HCT116 (cell line): ENCODE data around the gene NCKAP5.

Source experiments
- EGR1 ChIP-seq: IDR thresholded peaks from 2 replicates; pipeline ENCODE4 v1.6.1; 2012; ENCODE audit warnings: low read depth
- EZH2 ChIP-seq: fragments of 200-600 bp; sonication (generic); IDR thresholded peaks from 2 replicates; pipeline ENCODE4 v1.6.1; 2017; ENCODE audit warnings: antibody characterized with exemption, mixed run types
- EZH2phosphoT487 ChIP-seq: fragments of 200-600 bp; IDR thresholded peaks from 2 replicates; pipeline ENCODE4 v1.6.1; 2018; ENCODE audit warnings: antibody characterized with exemption, borderline replicate concordance
- POLR2A ChIP-seq: IDR thresholded peaks from 2 replicates; pipeline ENCODE4 v1.7.0; 2011; ENCODE audit warnings: borderline replicate concordance; ENCODE audit not compliant: insufficient read depth, insufficient read length; ENCODE audit errors: extremely low read depth
- RAD21 ChIP-seq: IDR thresholded peaks from 2 replicates; pipeline ENCODE4 v1.6.1; 2012; ENCODE audit warnings: low read depth, mild to moderate bottlenecking
- TCF7L2 ChIP-seq: IDR thresholded peaks from 2 replicates; pipeline ENCODE4 v1.7.0; 2011; ENCODE audit warnings: borderline replicate concordance, inconsistent platforms; ENCODE audit not compliant: insufficient read depth, insufficient read length; ENCODE audit errors: extremely low read depth
- ZNF274 ChIP-seq: fragments of 200-500 bp; sonication (Bioruptor generic); IDR thresholded peaks from 2 replicates; pipeline ENCODE4 v1.6.1; 2014; ENCODE audit warnings: mild to moderate bottlenecking, low read depth, low read length, inconsistent platforms
- TF ChIP-seq, protein P1 (sequence below), 3 experiments: fragments of 200-600 bp in 1 of 3; sonication (generic) in 1 of 3; IDR thresholded peaks in 2 of 3; conservative IDR thresholded peaks in 1 of 3; 2 replicates each; pipeline ENCODE4 v1.5.1; 2012 to 2017; ENCODE audit warnings: low read depth in 2 of 3, low read length in 2 of 3, antibody characterized with exemption in 1 of 3, borderline replicate concordance in 1 of 3, control low read depth in 1 of 3, mild to moderate bottlenecking in 1 of 3, mixed read lengths in 1 of 3, mixed run types in 1 of 3, moderate library complexity in 1 of 3; ENCODE audit not compliant: insufficient read depth in 1 of 3
- TF ChIP-seq, protein P2 (sequence below): IDR thresholded peaks from 2 replicates; pipeline ENCODE4 v1.6.1; 2012
- TF ChIP-seq, protein P3 (sequence below): IDR thresholded peaks from 2 replicates; pipeline ENCODE4 v1.6.1; 2012; ENCODE audit warnings: low read depth
- TF ChIP-seq, protein P4 (sequence below): IDR thresholded peaks from 2 replicates; pipeline ENCODE4 v1.6.1; 2012
- TF ChIP-seq, protein P5 (sequence below): IDR thresholded peaks from 2 replicates; pipeline ENCODE4 v1.6.1; 2011; ENCODE audit warnings: mild to moderate bottlenecking, low read length, moderate library complexity; ENCODE audit not compliant: insufficient replicate concordance; ENCODE audit errors: extremely low read depth

DNA sequence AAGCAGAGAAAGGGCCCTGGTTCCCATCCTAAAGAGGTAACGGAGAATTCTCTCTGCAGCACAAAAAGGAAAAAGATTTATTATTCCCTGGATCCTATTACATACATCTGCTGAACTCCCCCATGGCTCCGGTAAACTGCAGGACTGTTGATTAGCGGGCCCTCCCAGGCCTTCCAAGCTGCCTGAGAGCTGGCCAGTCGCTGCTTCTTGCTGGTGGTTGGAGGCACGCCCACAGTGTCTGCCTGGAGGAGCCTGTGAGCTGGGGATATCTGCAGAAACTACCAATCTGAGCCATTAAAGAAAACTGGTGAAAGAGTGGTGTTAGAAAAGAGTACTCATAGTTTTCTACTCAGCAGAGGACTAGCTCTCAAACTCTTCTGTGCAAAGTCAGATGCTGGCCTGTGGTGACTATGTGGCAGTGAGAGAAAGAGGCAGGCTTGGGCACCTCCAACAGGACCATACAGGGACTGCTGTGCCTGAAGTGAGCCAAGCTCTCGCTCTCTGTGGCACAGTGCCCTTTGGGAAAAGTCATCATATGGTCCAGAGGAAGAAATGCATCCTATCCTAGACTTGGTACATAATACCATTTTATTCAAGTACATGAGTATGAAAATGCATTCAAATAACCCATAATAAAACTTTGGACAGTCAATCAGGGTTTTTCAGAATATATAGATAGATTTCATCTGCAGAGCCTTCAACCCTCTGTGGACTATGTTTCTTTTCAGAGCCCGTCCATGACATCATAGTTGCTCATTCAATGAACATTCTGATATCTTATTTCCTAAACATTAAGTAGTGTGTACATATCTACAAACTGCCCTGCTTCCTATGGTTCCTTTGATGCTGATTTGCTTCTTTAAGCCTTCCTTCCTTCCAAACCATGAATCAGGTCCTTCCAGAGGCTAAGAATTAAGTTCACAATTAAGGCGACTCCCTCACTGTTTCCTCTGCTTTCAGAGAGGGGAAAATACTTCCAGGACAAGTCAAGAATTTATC is 656.2 kb downstream of the NCKAP5 start:
- TF ChIP-seq, protein P1, sequence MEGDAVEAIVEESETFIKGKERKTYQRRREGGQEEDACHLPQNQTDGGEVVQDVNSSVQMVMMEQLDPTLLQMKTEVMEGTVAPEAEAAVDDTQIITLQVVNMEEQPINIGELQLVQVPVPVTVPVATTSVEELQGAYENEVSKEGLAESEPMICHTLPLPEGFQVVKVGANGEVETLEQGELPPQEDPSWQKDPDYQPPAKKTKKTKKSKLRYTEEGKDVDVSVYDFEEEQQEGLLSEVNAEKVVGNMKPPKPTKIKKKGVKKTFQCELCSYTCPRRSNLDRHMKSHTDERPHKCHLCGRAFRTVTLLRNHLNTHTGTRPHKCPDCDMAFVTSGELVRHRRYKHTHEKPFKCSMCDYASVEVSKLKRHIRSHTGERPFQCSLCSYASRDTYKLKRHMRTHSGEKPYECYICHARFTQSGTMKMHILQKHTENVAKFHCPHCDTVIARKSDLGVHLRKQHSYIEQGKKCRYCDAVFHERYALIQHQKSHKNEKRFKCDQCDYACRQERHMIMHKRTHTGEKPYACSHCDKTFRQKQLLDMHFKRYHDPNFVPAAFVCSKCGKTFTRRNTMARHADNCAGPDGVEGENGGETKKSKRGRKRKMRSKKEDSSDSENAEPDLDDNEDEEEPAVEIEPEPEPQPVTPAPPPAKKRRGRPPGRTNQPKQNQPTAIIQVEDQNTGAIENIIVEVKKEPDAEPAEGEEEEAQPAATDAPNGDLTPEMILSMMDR (IDR thresholded peaks at IDR 0.05 in 2 of 3, conservative IDR thresholded peaks at IDR 0.05 in 1 of 3; ENCODE audit: borderline replicate concordance in 1 of 3, insufficient read depth in 1 of 3, low read depth in 2 of 3, low read length in 2 of 3): no peak
- no peak for TF ChIP-seq EZH2
- no peak for TF ChIP-seq RAD21
- TF ChIP-seq TCF7L2: no peak
- TF ChIP-seq POLR2A: no peak
- no peak for TF ChIP-seq EGR1
- TF ChIP-seq, protein P2, sequence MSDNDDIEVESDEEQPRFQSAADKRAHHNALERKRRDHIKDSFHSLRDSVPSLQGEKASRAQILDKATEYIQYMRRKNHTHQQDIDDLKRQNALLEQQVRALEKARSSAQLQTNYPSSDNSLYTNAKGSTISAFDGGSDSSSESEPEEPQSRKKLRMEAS: no peak
- TF ChIP-seq EZH2phosphoT487: no peak
- TF ChIP-seq, protein P3, sequence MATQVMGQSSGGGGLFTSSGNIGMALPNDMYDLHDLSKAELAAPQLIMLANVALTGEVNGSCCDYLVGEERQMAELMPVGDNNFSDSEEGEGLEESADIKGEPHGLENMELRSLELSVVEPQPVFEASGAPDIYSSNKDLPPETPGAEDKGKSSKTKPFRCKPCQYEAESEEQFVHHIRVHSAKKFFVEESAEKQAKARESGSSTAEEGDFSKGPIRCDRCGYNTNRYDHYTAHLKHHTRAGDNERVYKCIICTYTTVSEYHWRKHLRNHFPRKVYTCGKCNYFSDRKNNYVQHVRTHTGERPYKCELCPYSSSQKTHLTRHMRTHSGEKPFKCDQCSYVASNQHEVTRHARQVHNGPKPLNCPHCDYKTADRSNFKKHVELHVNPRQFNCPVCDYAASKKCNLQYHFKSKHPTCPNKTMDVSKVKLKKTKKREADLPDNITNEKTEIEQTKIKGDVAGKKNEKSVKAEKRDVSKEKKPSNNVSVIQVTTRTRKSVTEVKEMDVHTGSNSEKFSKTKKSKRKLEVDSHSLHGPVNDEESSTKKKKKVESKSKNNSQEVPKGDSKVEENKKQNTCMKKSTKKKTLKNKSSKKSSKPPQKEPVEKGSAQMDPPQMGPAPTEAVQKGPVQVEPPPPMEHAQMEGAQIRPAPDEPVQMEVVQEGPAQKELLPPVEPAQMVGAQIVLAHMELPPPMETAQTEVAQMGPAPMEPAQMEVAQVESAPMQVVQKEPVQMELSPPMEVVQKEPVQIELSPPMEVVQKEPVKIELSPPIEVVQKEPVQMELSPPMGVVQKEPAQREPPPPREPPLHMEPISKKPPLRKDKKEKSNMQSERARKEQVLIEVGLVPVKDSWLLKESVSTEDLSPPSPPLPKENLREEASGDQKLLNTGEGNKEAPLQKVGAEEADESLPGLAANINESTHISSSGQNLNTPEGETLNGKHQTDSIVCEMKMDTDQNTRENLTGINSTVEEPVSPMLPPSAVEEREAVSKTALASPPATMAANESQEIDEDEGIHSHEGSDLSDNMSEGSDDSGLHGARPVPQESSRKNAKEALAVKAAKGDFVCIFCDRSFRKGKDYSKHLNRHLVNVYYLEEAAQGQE: no peak
- no peak for TF ChIP-seq ZNF274
- TF ChIP-seq, protein P4, sequence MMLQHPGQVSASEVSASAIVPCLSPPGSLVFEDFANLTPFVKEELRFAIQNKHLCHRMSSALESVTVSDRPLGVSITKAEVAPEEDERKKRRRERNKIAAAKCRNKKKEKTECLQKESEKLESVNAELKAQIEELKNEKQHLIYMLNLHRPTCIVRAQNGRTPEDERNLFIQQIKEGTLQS: no peak
- TF ChIP-seq, protein P5, sequence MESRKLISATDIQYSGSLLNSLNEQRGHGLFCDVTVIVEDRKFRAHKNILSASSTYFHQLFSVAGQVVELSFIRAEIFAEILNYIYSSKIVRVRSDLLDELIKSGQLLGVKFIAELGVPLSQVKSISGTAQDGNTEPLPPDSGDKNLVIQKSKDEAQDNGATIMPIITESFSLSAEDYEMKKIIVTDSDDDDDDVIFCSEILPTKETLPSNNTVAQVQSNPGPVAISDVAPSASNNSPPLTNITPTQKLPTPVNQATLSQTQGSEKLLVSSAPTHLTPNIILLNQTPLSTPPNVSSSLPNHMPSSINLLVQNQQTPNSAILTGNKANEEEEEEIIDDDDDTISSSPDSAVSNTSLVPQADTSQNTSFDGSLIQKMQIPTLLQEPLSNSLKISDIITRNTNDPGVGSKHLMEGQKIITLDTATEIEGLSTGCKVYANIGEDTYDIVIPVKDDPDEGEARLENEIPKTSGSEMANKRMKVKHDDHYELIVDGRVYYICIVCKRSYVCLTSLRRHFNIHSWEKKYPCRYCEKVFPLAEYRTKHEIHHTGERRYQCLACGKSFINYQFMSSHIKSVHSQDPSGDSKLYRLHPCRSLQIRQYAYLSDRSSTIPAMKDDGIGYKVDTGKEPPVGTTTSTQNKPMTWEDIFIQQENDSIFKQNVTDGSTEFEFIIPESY: no peak
